ENCODE measurements around the gene DEGS2. TPM values are rescaled to one million over a fixed set of nuclear protein-coding genes. Genes with fewer than 3 reads are reported as not detected.

The DEGS2 gene
- total RNA-seq, 1 donor from 2014 or later, result 0.34 TPM

DNA sequence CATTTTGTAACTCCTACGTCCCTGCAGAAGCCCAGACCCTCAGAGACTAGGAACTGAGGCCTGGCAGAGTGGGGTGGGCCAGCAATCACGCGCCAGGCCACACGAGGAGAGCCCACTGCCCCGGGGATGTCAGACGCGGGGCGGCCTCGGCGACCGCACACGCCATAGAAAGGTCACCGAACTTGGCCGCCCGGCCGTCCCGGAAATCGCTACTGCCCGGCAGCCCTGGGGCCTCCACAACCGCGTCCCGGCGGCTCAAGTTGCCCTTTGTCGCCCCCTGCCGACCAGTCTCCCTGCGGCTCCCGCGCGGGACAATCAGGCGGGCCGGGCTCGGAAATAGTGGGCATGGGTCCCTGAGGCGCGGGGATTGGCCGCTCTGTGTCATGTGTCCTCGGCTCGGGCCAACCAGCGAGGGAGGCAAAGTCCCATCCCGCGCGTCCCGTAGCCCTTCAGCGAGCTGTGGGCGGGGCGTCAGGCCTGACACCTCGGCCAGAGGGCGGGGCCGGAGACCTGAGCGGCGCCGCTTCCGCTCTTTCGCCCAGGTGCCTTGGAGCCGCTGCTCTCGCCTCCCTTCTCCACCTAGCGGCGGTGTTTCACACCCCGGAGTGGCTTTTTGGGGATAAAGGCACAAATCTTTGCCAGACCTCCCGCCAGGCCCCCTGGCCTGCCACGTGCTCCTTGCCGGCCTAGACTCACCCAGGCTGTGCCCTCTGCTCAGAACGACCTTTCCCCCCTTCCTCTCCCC, 33.4 kb upstream of the DEGS2 start:
- H3K27me3 Mint-ChIP-seq (ENCODE audit: unreplicated experiment), result peaks cover 1% of the 10 kb centered on the region
- peaks cover 2% of the 10 kb centered on the region for H3K9me3 Mint-ChIP-seq (ENCODE audit: unreplicated experiment)
- H3K36me3 Mint-ChIP-seq (ENCODE audit: unreplicated experiment), result no peaks in the 10 kb centered on the region
- H3K4me1 Mint-ChIP-seq (ENCODE audit: low read depth, unreplicated experiment), result no peaks in the 10 kb centered on the region
- peak overlapping the region; percentile 45 for H3K27ac Mint-ChIP-seq (ENCODE audit: unreplicated experiment)
- peak; percentile 100 for DNase-seq
- H3K4me3 Mint-ChIP-seq (ENCODE audit: unreplicated experiment), result peak overlapping the region; percentile 77
- TF ChIP-seq, protein P1, sequence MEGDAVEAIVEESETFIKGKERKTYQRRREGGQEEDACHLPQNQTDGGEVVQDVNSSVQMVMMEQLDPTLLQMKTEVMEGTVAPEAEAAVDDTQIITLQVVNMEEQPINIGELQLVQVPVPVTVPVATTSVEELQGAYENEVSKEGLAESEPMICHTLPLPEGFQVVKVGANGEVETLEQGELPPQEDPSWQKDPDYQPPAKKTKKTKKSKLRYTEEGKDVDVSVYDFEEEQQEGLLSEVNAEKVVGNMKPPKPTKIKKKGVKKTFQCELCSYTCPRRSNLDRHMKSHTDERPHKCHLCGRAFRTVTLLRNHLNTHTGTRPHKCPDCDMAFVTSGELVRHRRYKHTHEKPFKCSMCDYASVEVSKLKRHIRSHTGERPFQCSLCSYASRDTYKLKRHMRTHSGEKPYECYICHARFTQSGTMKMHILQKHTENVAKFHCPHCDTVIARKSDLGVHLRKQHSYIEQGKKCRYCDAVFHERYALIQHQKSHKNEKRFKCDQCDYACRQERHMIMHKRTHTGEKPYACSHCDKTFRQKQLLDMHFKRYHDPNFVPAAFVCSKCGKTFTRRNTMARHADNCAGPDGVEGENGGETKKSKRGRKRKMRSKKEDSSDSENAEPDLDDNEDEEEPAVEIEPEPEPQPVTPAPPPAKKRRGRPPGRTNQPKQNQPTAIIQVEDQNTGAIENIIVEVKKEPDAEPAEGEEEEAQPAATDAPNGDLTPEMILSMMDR (IDR thresholded peaks at IDR 0.05; ENCODE audit: partially characterized antibody, unreplicated experiment), result peak; percentile 97

DNA sequence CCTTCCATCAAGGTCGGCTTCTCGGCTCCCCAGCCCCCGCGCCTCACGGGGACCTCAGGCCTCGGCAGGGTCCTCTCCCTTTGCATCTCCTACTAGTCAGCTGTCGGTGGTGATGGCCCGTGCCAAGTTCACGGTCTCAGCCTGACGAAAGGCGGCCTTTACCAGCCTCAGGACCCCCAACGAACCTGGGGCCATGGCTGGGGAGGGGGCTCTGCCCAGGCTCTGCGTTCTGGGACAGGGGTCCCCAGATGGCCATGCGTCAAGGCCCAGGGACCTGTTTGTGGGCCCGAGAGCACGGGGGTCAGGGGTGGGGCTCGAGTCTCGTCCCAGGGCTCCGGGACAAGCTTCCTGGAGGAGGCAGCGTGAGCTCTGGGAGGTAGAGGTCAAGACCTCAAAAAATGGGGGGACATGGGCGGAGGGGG, 32.8 kb upstream of the DEGS2 start:
- TF ChIP-seq, protein P1 (IDR thresholded peaks at IDR 0.05; ENCODE audit: partially characterized antibody, unreplicated experiment), result no peak
- H3K9me3 Mint-ChIP-seq (ENCODE audit: unreplicated experiment), result peaks cover 2% of the 10 kb centered on the region
- no peak overlapping the region for H3K27ac Mint-ChIP-seq (ENCODE audit: unreplicated experiment)
- no peak overlapping the region for H3K4me3 Mint-ChIP-seq (ENCODE audit: unreplicated experiment)
- H3K36me3 Mint-ChIP-seq (ENCODE audit: unreplicated experiment), result no peaks in the 10 kb centered on the region
- DNase-seq, result no peak
- H3K4me1 Mint-ChIP-seq (ENCODE audit: low read depth, unreplicated experiment), result no peaks in the 10 kb centered on the region
- H3K27me3 Mint-ChIP-seq (ENCODE audit: unreplicated experiment), result peaks cover 2% of the 10 kb centered on the region

DNA sequence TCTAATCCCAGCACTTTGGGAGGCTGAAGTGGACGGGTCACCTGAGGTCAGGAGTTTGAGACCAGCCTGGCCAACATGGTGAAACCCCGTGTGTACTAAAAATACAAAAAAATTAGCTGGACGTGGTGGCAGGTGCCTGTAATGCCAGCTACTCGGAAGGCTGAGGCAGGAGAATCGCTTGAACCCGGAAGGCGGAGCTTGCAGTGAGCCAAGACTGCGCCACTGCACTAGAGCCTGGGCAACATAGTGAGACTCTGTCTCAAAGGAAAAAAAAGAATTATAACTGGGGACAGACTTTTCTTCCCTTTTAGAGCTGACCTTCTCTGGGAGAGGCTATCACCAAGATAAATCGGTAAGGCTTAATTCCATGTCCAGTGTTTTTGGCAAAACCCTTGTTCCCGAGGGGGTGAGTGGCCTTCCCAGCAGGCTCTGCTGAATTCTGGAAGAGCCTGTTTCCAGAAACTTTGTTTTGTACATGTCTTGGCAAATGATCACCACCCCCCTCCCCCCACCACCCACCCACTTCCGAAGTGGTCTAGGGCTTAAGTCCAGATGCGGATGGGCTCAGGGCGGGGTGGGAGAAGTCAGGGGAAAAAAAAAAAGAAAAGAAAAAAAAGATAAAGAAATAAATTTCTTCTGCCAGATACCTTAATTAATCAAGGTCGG, 32.3 kb upstream of the DEGS2 start:
- Mint-ChIP-seq H3K4me3 (ENCODE audit: unreplicated experiment) (no peak overlapping the region), H3K9me3 (ENCODE audit: unreplicated experiment) (peaks cover 2% of the 10 kb centered on the region), H3K4me1 (ENCODE audit: low read depth, unreplicated experiment) (no peaks in the 10 kb centered on the region), H3K36me3 (ENCODE audit: unreplicated experiment) (no peaks in the 10 kb centered on the region), H3K27ac (ENCODE audit: unreplicated experiment) (no peak overlapping the region), H3K27me3 (ENCODE audit: unreplicated experiment) (peaks cover 3% of the 10 kb centered on the region)
- no peak for DNase-seq
- TF ChIP-seq, protein P1 (IDR thresholded peaks at IDR 0.05; ENCODE audit: partially characterized antibody, unreplicated experiment), result no peak

DNA sequence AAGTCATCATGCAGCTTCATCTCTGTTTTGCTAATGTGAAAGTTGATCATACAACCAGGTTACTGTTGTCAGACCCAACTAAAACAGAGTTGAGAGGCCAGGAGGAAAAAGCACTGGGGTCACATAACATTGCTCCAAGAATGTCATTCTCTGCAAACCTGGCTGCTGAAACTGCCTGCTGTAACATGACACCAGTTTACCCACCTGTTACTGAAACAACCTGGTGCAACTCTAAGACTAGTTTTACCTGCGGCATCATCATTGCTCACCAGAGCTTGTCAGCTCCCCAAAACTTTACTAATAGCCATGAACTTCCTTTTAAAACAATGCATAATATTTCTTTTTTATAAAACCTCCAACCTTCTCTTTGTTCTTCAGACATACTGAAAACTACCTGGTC, 30.7 kb upstream of the DEGS2 start:
- TF ChIP-seq, protein P1 (IDR thresholded peaks at IDR 0.05; ENCODE audit: partially characterized antibody, unreplicated experiment), result no peak
- Mint-ChIP-seq H3K4me1 (ENCODE audit: low read depth, unreplicated experiment) (no peaks in the 10 kb centered on the region), H3K27me3 (ENCODE audit: unreplicated experiment) (peaks cover 5% of the 10 kb centered on the region), H3K9me3 (ENCODE audit: unreplicated experiment) (peaks cover 3% of the 10 kb centered on the region), H3K4me3 (ENCODE audit: unreplicated experiment) (no peak overlapping the region), H3K36me3 (ENCODE audit: unreplicated experiment) (no peaks in the 10 kb centered on the region), H3K27ac (ENCODE audit: unreplicated experiment) (no peak overlapping the region)
- no peak for DNase-seq
